H1 (cell line): ENCODE results near the gene DOK6. TPM values are rescaled to one million over a fixed set of nuclear protein-coding genes. Genes with fewer than 3 reads are reported as not detected.

Experiments
- CTCF ChIA-PET: fragments of 300-600 bp; sonication (Branson Sonifier 250); formaldehyde crosslinking; loops from one replicate; lab custom pipeline; 2021; ENCODE audit not compliant: partially characterized antibody; lab: Charles Lee
- POLR2A ChIA-PET: fragments of 300-600 bp; sonication (Branson Sonifier 250); formaldehyde crosslinking; loops from one replicate; lab custom pipeline; 2021; ENCODE audit warnings: inconsistent platforms; ENCODE audit not compliant: partially characterized antibody; lab: Charles Lee
- DNase-seq, 2 experiments: peaks; one replicate each; pipeline versions ENCODE4 v3.0.0 to v3.0.0-alpha.2; 2010 to 2022; ENCODE audit warnings: low spot score in 2 of 2, low read depth in 1 of 2, mixed read lengths in 1 of 2
- FAIRE-seq: peaks from 2 replicates; lab custom pipeline; 2011; peaks lifted over from hg19 to GRCh38; lab: Jason Lieb, UNC
- H2AFZ ChIP-seq: 2 replicates; pipeline ENCODE4 v1.8.1; 2012; ENCODE audit warnings: low read length, inconsistent platforms
- H2AK5ac ChIP-seq: 2 replicates; pipeline ENCODE4 v1.6.1; 2013; ENCODE audit warnings: low read depth, low read length
- H2BK120ac ChIP-seq: replicated peaks from 2 replicates; pipeline ENCODE3; 2013; ENCODE audit warnings: low read depth, low read length, inconsistent platforms
- H2BK12ac ChIP-seq: 2 replicates; pipeline ENCODE4 v1.6.1; 2013; ENCODE audit warnings: low read depth, low read length
- H2BK15ac ChIP-seq: 2 replicates; pipeline ENCODE4 v1.6.1; 2013; ENCODE audit warnings: low read length
- H2BK20ac ChIP-seq: 2 replicates; pipeline ENCODE4 v1.6.1; 2013; ENCODE audit warnings: low read length
- H2BK5ac ChIP-seq: 2 replicates; pipeline ENCODE4 v1.6.1; 2013; ENCODE audit warnings: low read depth, low read length
- H3K14ac ChIP-seq: 2 replicates; pipeline ENCODE4 v1.6.1; 2013; ENCODE audit warnings: inconsistent platforms; ENCODE audit not compliant: insufficient read length
- H3K18ac ChIP-seq: 2 replicates; pipeline ENCODE4 v1.6.1; 2013; ENCODE audit warnings: low read length; ENCODE audit errors: extremely low read depth
- H3K23ac ChIP-seq: 2 replicates; pipeline ENCODE4 v1.6.1; 2013; ENCODE audit warnings: inconsistent platforms; ENCODE audit not compliant: insufficient read length
- H3K23me2 ChIP-seq: 2 replicates; pipeline ENCODE4 v1.6.1; 2013; ENCODE audit warnings: low read depth, low read length
- H3K27ac ChIP-seq: 2 replicates; pipeline ENCODE4 v1.6.1; 2011; ENCODE audit warnings: low read depth, low read length, inconsistent platforms
- H3K27me3 ChIP-seq, 4 experiments: replicated peaks in 1 of 4; 1 replicate in 1 of 4; 2 replicates in 3 of 4; pipeline versions ENCODE4 v1.6.1 to v1.8.1; 2011 to 2013; ENCODE audit warnings: low read length in 3 of 4, mild to moderate bottlenecking in 3 of 4, inconsistent platforms in 2 of 4, mixed read lengths in 2 of 4, moderate library complexity in 1 of 4; ENCODE audit not compliant: control insufficient read depth in 3 of 4, insufficient read depth in 3 of 4; ENCODE audit errors: extremely low read depth in 1 of 4
- H3K36me3 ChIP-seq, 4 experiments: 2 replicates each; pipeline versions ENCODE4 v1.6.1 to v1.8.1; 2011 to 2013; ENCODE audit warnings: mild to moderate bottlenecking in 4 of 4, low read length in 3 of 4, moderate library complexity in 2 of 4, control low read depth in 1 of 4, inconsistent platforms in 1 of 4; ENCODE audit not compliant: insufficient read depth in 4 of 4, control insufficient read depth in 2 of 4
- H3K4ac ChIP-seq: replicated peaks from 2 replicates; pipeline ENCODE3; 2013; ENCODE audit warnings: low read length, low read depth, mixed read lengths, inconsistent platforms; ENCODE audit not compliant: insufficient read length
- H3K4me1 ChIP-seq, 4 experiments: replicated peaks in 1 of 4; 1 replicate in 1 of 4; 2 replicates in 3 of 4; pipeline versions ENCODE4 v1.6.1 to v1.8.1; 2011 to 2013; ENCODE audit warnings: low read length in 3 of 4, inconsistent platforms in 2 of 4, mixed read lengths in 1 of 4; ENCODE audit not compliant: insufficient read depth in 4 of 4, control insufficient read depth in 3 of 4
- H3K4me2 ChIP-seq, 2 experiments: 2 replicates each; pipeline versions ENCODE4 v1.6.1 to v1.8.1; 2011 to 2013; ENCODE audit warnings: low read depth in 2 of 2, low read length in 2 of 2, control low read depth in 1 of 2, inconsistent platforms in 1 of 2, mild to moderate bottlenecking in 1 of 2; ENCODE audit not compliant: insufficient read depth in 1 of 2
- H3K4me3 ChIP-seq, 4 experiments: fragments of 200-600, 300-600 bp in 1 of 4; sonication (generic), shearing (Covaris generic), sonication (Bioruptor Twin) in 1 of 4; 2 replicates each; pipeline versions ENCODE4 v1.5.1 to v1.8.1; 2011 to 2016; ENCODE audit warnings: low read length in 4 of 4, low read depth in 3 of 4, control low read depth in 2 of 4, inconsistent platforms in 2 of 4, mild to moderate bottlenecking in 2 of 4, mixed read lengths in 1 of 4, moderate library complexity in 1 of 4; ENCODE audit not compliant: insufficient read depth in 2 of 4; ENCODE audit errors: extremely low read depth in 1 of 4
- H3K56ac ChIP-seq: replicated peaks from 2 replicates; pipeline ENCODE3; 2013; ENCODE audit warnings: low read depth, mild to moderate bottlenecking, mixed read lengths, low read length, inconsistent platforms; ENCODE audit not compliant: insufficient read length
- H3K79me1 ChIP-seq: 2 replicates; pipeline ENCODE4 v1.6.1; 2013; ENCODE audit warnings: low read depth, low read length, control low read depth
- H3K79me2 ChIP-seq, 2 experiments: 2 replicates each; pipeline versions ENCODE4 v1.6.1 to v1.8.1; 2012 to 2013; ENCODE audit warnings: low read length in 2 of 2, mild to moderate bottlenecking in 2 of 2, inconsistent platforms in 1 of 2; ENCODE audit not compliant: insufficient read depth in 2 of 2, control insufficient read depth in 1 of 2
- H3K9ac ChIP-seq, 4 experiments: replicated peaks in 1 of 4; 1 replicate in 1 of 4; 2 replicates in 3 of 4; pipeline versions ENCODE4 v1.6.1 to v1.8.1; 2011 to 2013; ENCODE audit warnings: low read depth in 3 of 4, low read length in 3 of 4, control low read depth in 2 of 4, mild to moderate bottlenecking in 2 of 4, moderate library complexity in 2 of 4, inconsistent platforms in 1 of 4; ENCODE audit errors: extremely low read depth in 1 of 4
- H3K9me3 ChIP-seq, 2 experiments: 2 replicates each; pipeline versions ENCODE4 v1.6.1 to v1.8.1; 2012 to 2013; ENCODE audit warnings: mild to moderate bottlenecking in 2 of 2, moderate library complexity in 2 of 2, control low read depth in 1 of 2, inconsistent platforms in 1 of 2, low read depth in 1 of 2, low read length in 1 of 2, mixed read lengths in 1 of 2; ENCODE audit not compliant: insufficient read depth in 2 of 2
- H4K20me1 ChIP-seq, 2 experiments: replicated peaks in 1 of 2; 2 replicates each; pipeline versions ENCODE3 to v1.8.1; 2011 to 2013; ENCODE audit warnings: inconsistent platforms in 2 of 2, low read length in 2 of 2, mild to moderate bottlenecking in 1 of 2; ENCODE audit not compliant: insufficient read depth in 2 of 2, control insufficient read depth in 1 of 2
- H4K5ac ChIP-seq: 2 replicates; pipeline ENCODE4 v1.6.1; 2013; ENCODE audit warnings: low read length, low read depth, mixed read lengths, inconsistent platforms; ENCODE audit not compliant: insufficient read length
- H4K8ac ChIP-seq: 2 replicates; pipeline ENCODE4 v1.8.0; 2013; ENCODE audit warnings: mild to moderate bottlenecking, moderate library complexity, low read length, inconsistent platforms; ENCODE audit not compliant: insufficient read depth; ENCODE audit errors: extremely low read depth
- H4K91ac ChIP-seq: replicated peaks from 2 replicates; pipeline ENCODE3; 2013; ENCODE audit warnings: low read length, mixed read lengths, inconsistent platforms; ENCODE audit not compliant: insufficient read length
- CEBPB ChIP-seq: IDR thresholded peaks from 2 replicates; pipeline ENCODE4 v1.6.1; 2012; ENCODE audit warnings: low read depth, low read length
- EGR1 ChIP-seq: IDR thresholded peaks from 2 replicates; pipeline ENCODE4 v1.6.1; 2011; ENCODE audit warnings: low read depth, low read length, borderline replicate concordance
- JUND ChIP-seq: IDR thresholded peaks from 2 replicates; pipeline ENCODE4 v1.6.1; 2011; ENCODE audit warnings: mild to moderate bottlenecking, improper control_type of control experiment, low read length
- KDM1A ChIP-seq: fragments of 200-600, 300-600 bp; sonication (generic); IDR thresholded peaks from 2 replicates; pipeline ENCODE4 v1.7.1; 2016; ENCODE audit warnings: mild to moderate bottlenecking, low read length, borderline replicate concordance
- NANOG ChIP-seq: IDR thresholded peaks from 2 replicates; pipeline ENCODE4 v1.6.1; 2011; ENCODE audit warnings: low read length, low read depth, mild to moderate bottlenecking, inconsistent platforms; ENCODE audit not compliant: insufficient read depth, poor library complexity, severe bottlenecking
- SIN3A ChIP-seq, 2 experiments: IDR thresholded peaks in 1 of 2; conservative IDR thresholded peaks in 1 of 2; 2 replicates each; pipeline ENCODE4 v1.6.1; 2011 to 2012; ENCODE audit warnings: low read length in 2 of 2, improper control_type of control experiment in 1 of 2, low read depth in 1 of 2, mild to moderate bottlenecking in 1 of 2
- WGBS, 2 experiments: shearing (Covaris generic) in 1 of 2; methylation state at CpG; one replicate each; pipeline versions ENCODE4 v1.1.6 to v1.1.7; 2013 to 2015; ENCODE audit warnings: low lambda C conversion rate in 2 of 2, mixed read lengths in 2 of 2, inconsistent platforms in 1 of 2, low coverage in 1 of 2, missing lambda C conversion rate in 1 of 2; ENCODE audit not compliant: insufficient replicate concordance in 2 of 2, insufficient coverage in 1 of 2, insufficient read length in 1 of 2; ENCODE audit errors: extremely low coverage in 1 of 2, missing lambda C conversion rate in 1 of 2; 5-methylcytosine and 5-hydroxymethylcytosine counted together
- polyA plus RNA-seq, 7 experiments: library from polyadenylated mRNA; depleted of rRNA in 3 of 7; stranded (reverse) in 5 of 7; unstranded in 2 of 7; fragments of >200 nt in 5 of 7; fragments of 200-250 nt in 2 of 7; gene quantifications; 1 replicate in 5 of 7; 2 replicates in 1 of 7; 4 replicates in 1 of 7; pipeline versions ENCODE4 v1.2.1 to v1.2.3, GENCODE V29; 2011 to 2013; ENCODE audit warnings: missing spikeins in 2 of 7, mixed read lengths in 2 of 7
- total RNA-seq: library from RNA; stranded (reverse); fragmentation: NEBNext Ultra II Directional; extraction: Animal tissue kit (Norgen Biotek cat#: 25700); gene quantifications from 2 replicates; pipeline ENCODE4 v1.2.1, GENCODE V29; 2021

DOK6 gene
- total and polyA plus RNA-seq, 2 of the 8 experiments (the other 6 are each of a cell fraction or from before 2014, with no cell fraction given): 0.33 to 0.50 TPM

DNA sequence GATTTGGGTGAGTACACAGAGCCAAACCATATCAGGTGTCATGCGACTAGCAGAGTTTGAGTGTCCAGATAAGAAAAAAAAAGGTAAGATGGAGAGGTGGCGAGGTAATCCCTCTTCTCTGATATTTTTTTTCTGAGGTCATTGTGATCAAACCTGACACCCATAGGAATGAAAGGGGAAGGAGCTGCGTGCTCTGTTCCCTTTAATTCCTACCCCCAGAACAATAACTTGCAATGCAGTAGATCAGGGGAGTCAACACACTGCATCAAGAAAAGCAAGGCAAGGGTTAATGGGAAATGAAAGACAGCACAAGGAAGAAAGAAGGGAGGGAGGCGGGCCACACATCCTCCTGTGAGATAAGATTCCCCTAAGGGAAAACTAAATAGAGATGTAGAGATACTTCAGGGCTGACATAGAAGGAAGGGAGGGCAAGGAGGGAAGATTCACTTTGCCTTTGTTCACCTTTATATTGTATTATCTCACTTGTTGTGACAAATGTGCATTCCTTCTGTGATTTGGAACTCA lies 414.2 kb downstream of the DOK6 start:
- H3K27me3 ChIP-seq: no peaks in the 10 kb centered on the region
- no peak overlapping the region for H3K9ac ChIP-seq
- H4K20me1 ChIP-seq: no peaks in the 10 kb centered on the region
- no peak overlapping the region for H2AK5ac ChIP-seq
- no peaks in the 10 kb centered on the region; a peak in 1 of 4 replicates for H3K9me3 ChIP-seq
- H3K36me3 ChIP-seq: no peaks in the 10 kb centered on the region
- H3K27ac ChIP-seq: no peak overlapping the region
- no peak overlapping the region for H2BK15ac ChIP-seq
- H3K23ac ChIP-seq: no peak overlapping the region
- H2BK12ac ChIP-seq: no peak overlapping the region
- 90% methylated on average over 4 of the region's 4 CpGs; no CpG with 5 or more reads in 1 of the 2 experiments for WGBS, 2 experiments
- H3K79me2 ChIP-seq: no peaks in the 10 kb centered on the region
- DNase-seq (no peak), FAIRE-seq (no peak)
- H2BK5ac ChIP-seq: no peak overlapping the region
- H3K18ac ChIP-seq: no peak overlapping the region
- H3K56ac ChIP-seq: no peak overlapping the region
- no peak overlapping the region for H4K91ac ChIP-seq
- no peaks in the 10 kb centered on the region; a peak in 1 of 7 replicates for H3K4me1 ChIP-seq
- no peak overlapping the region for H2BK20ac ChIP-seq
- H3K79me1 ChIP-seq: no peaks in the 10 kb centered on the region
- no peak overlapping the region for H4K8ac ChIP-seq
- H3K23me2 ChIP-seq: no peaks in the 10 kb centered on the region
- H3K14ac ChIP-seq: no peak overlapping the region
- H3K4me3 ChIP-seq: no peak overlapping the region
- H2AFZ ChIP-seq: no peak overlapping the region
- ChIA-PET CTCF (no interaction called here), POLR2A (no interaction called here)
- no peak overlapping the region for H3K4me2 ChIP-seq
- H3K4ac ChIP-seq: no peak overlapping the region
- H2BK120ac ChIP-seq: no peak overlapping the region
- no peak overlapping the region for H4K5ac ChIP-seq
- TF ChIP-seq SIN3A (conservative IDR thresholded peaks at IDR 0.05 in 1 of 2, IDR thresholded peaks at IDR 0.05 in 1 of 2; ENCODE audit: low read depth in 1 of 2, low read length in 2 of 2): no peak
- TF ChIP-seq KDM1A: no peak
- TF ChIP-seq EGR1: no peak
- TF ChIP-seq CEBPB: no peak
- no peak for TF ChIP-seq NANOG
- TF ChIP-seq JUND: no peak
